HCT116 (cell line): ENCODE measurements around the gene SURF6. TPM values are rescaled to one million over a fixed set of nuclear protein-coding genes. Genes with fewer than 3 reads are reported as not detected.

Source experiments
- ATAC-seq: fragments of 200-7000 bp; cut with Tn5 transposase; 2 replicates; pipeline ENCODE4 v1.9.1; 2020; ENCODE audit warnings: mild to moderate bottlenecking, moderate library complexity
- BruUV-seq: library from RNA; stranded (reverse); fragments of 400-500 nt; replicated peaks from 2 replicates; lab custom pipeline; 2021; lab: Mats Ljungman, UMichigan
- CTCF ChIA-PET: fragments of 300-600 bp; sonication (Branson Sonifier 250); formaldehyde crosslinking; loops from one replicate; lab custom pipeline; 2021; ENCODE audit warnings: antibody characterized with exemption; lab: Charles Lee
- POLR2A ChIA-PET: fragments of 300-600, 350-600 bp; sonication (Branson Sonifier 250); formaldehyde crosslinking; loops from one replicate; lab custom pipeline; 2021; ENCODE audit warnings: antibody characterized with exemption; lab: Charles Lee
- RAD21 ChIA-PET, 2 experiments: fragments of 300-600 bp; sonication (Branson Sonifier 250); formaldehyde crosslinking; loops; one replicate each; lab custom pipeline; 2023; ENCODE audit warnings: low total read pairs in 2 of 2; ENCODE audit not compliant: uncharacterized antibody in 2 of 2, unreplicated experiment in 2 of 2, low non-redundant PET in 1 of 2; lab: Charles Lee
- DNase-seq: peaks from one replicate; pipeline ENCODE4 v3.0.0-alpha.2; 2010; ENCODE audit warnings: low read depth, low spot score
- H2AFZ ChIP-seq: fragments of 200-600 bp; shearing (Covaris generic), sonication (generic); 2 replicates; pipeline ENCODE4 v1.6.1; 2017; ENCODE audit warnings: low read depth, mixed run types, mixed read lengths, antibody characterized with exemption, low read length; ENCODE audit not compliant: poor library complexity, severe bottlenecking
- H3K27ac ChIP-seq: 2 replicates; pipeline ENCODE4 v1.5.1; 2012; ENCODE audit warnings: low read depth, low read length
- H3K27me3 ChIP-seq: fragments of 200-600 bp; sonication (generic); 2 replicates; pipeline ENCODE4 v1.6.1; 2016; ENCODE audit warnings: mixed run types, low read length, mixed read lengths; ENCODE audit not compliant: insufficient read depth
- H3K36me3 ChIP-seq, 2 experiments: fragments of 200-500 bp in 1 of 2; fragments of 200-600 bp in 1 of 2; sonication (Bioruptor generic) in 1 of 2; sonication (generic) in 1 of 2; 2 replicates each; pipeline versions ENCODE4 v1.5.1 to v1.6.1; 2014 to 2016; ENCODE audit warnings: low read length in 2 of 2, inconsistent platforms in 1 of 2, mixed read lengths in 1 of 2, mixed run types in 1 of 2; ENCODE audit not compliant: insufficient read depth in 2 of 2, control insufficient read depth in 1 of 2
- H3K4me1 ChIP-seq, 2 experiments: fragments of 200-600 bp in 1 of 2; sonication (generic) in 1 of 2; 2 replicates each; pipeline versions ENCODE4 v1.5.1 to v1.6.1; 2012 to 2017; ENCODE audit warnings: low read length in 2 of 2, inconsistent platforms in 1 of 2, mild to moderate bottlenecking in 1 of 2, mixed read lengths in 1 of 2, mixed run types in 1 of 2, moderate library complexity in 1 of 2; ENCODE audit not compliant: insufficient read depth in 2 of 2, control insufficient read depth in 1 of 2
- H3K4me2 ChIP-seq: fragments of 200-600 bp; sonication (generic); 2 replicates; pipeline ENCODE4 v1.6.1; 2017; ENCODE audit warnings: mixed run types, low read length, mixed read lengths
- H3K4me3 ChIP-seq, 2 experiments: fragments of 200-600 bp in 1 of 2; sonication (generic) in 1 of 2; replicated peaks in 1 of 2; 2 replicates each; pipeline ENCODE4 v1.5.1; 2011 to 2016; ENCODE audit warnings: low read length in 2 of 2, control low read depth in 1 of 2, low read depth in 1 of 2, mild to moderate bottlenecking in 1 of 2, mixed read lengths in 1 of 2, mixed run types in 1 of 2
- H3K79me2 ChIP-seq: fragments of 200-600 bp; sonication (generic); 2 replicates; pipeline ENCODE4 v1.6.1; 2017; ENCODE audit warnings: mild to moderate bottlenecking, mixed run types, low read length, moderate library complexity, mixed read lengths; ENCODE audit not compliant: insufficient read depth
- H3K9ac ChIP-seq: fragments of 200-600 bp; sonication (generic); 2 replicates; pipeline ENCODE4 v1.6.1; 2016; ENCODE audit warnings: low read length, mixed read lengths
- H3K9me2 ChIP-seq: fragments of 200-600 bp; sonication (generic), shearing (Covaris generic); 2 replicates; pipeline ENCODE4 v1.6.1; 2017; ENCODE audit warnings: mixed run types, mild to moderate bottlenecking, moderate library complexity; ENCODE audit not compliant: insufficient read depth
- H3K9me3 ChIP-seq, 2 experiments: fragments of 200-500 bp in 1 of 2; fragments of 200-600 bp in 1 of 2; sonication (Bioruptor generic) in 1 of 2; sonication (generic) in 1 of 2; 2 replicates each; pipeline ENCODE4 v1.6.1; 2014 to 2017; ENCODE audit warnings: low read length in 2 of 2, mixed read lengths in 2 of 2, inconsistent platforms in 1 of 2, low read depth in 1 of 2, mild to moderate bottlenecking in 1 of 2, mixed run types in 1 of 2, moderate library complexity in 1 of 2; ENCODE audit not compliant: control insufficient read depth in 1 of 2, insufficient read depth in 1 of 2
- H4K20me1 ChIP-seq: fragments of 200-600 bp; sonication (generic), shearing (Covaris generic); 2 replicates; pipeline ENCODE4 v1.6.1; 2017; ENCODE audit warnings: mixed run types, mild to moderate bottlenecking, moderate library complexity; ENCODE audit not compliant: insufficient read depth
- ELF1 ChIP-seq: IDR thresholded peaks from 2 replicates; pipeline ENCODE4 v1.6.1; 2012; ENCODE audit warnings: low read depth, borderline replicate concordance
- JUND ChIP-seq: IDR thresholded peaks from 2 replicates; pipeline ENCODE4 v1.6.1; 2012
- POLR2A ChIP-seq: IDR thresholded peaks from 2 replicates; pipeline ENCODE4 v1.7.0; 2011; ENCODE audit warnings: borderline replicate concordance; ENCODE audit not compliant: insufficient read depth, insufficient read length; ENCODE audit errors: extremely low read depth
- POLR2AphosphoS5 ChIP-seq: IDR thresholded peaks from 2 replicates; pipeline ENCODE4 v1.6.1; 2011; ENCODE audit warnings: mild to moderate bottlenecking, low read depth, low read length, moderate library complexity
- SP1 ChIP-seq: IDR thresholded peaks from 2 replicates; pipeline ENCODE4 v1.6.1; 2012; ENCODE audit warnings: low read depth
- SRF ChIP-seq: IDR thresholded peaks from 2 replicates; pipeline ENCODE4 v1.6.1; 2012; ENCODE audit warnings: low read depth
- TCF7L2 ChIP-seq: IDR thresholded peaks from 2 replicates; pipeline ENCODE4 v1.7.0; 2011; ENCODE audit warnings: borderline replicate concordance, inconsistent platforms; ENCODE audit not compliant: insufficient read depth, insufficient read length; ENCODE audit errors: extremely low read depth
- YY1 ChIP-seq: IDR thresholded peaks from 2 replicates; pipeline ENCODE4 v1.6.1; 2011; ENCODE audit warnings: low read length, low read depth, moderate library complexity, mild to moderate bottlenecking; ENCODE audit not compliant: insufficient replicate concordance; ENCODE audit errors: extremely low read depth
- intact Hi-C: fragments of 100-400 bp; cut with micrococcal nuclease; formaldehyde crosslinking; loops from 2 replicates; pipeline ENCODE4 v1.10.0; 2022
- total RNA-seq: library from RNA; stranded (reverse); gene quantifications from one replicate; pipeline ENCODE4 v1.2.1, GENCODE V29; 2021; ENCODE audit not compliant: unreplicated experiment
- TF ChIP-seq, protein P1 (sequence below), 3 experiments: fragments of 200-600 bp in 1 of 3; sonication (generic) in 1 of 3; IDR thresholded peaks in 2 of 3; conservative IDR thresholded peaks in 1 of 3; 2 replicates each; pipeline ENCODE4 v1.5.1; 2012 to 2017; ENCODE audit warnings: low read depth in 2 of 3, low read length in 2 of 3, antibody characterized with exemption in 1 of 3, borderline replicate concordance in 1 of 3, control low read depth in 1 of 3, mild to moderate bottlenecking in 1 of 3, mixed read lengths in 1 of 3, mixed run types in 1 of 3, moderate library complexity in 1 of 3; ENCODE audit not compliant: insufficient read depth in 1 of 3
- TF ChIP-seq, protein P2 (sequence below): IDR thresholded peaks from 2 replicates; pipeline ENCODE4 v1.6.1; 2012

Gene SURF6
- total RNA-seq, 1 experiment from 2014 or later = 30.1 TPM

DNA sequence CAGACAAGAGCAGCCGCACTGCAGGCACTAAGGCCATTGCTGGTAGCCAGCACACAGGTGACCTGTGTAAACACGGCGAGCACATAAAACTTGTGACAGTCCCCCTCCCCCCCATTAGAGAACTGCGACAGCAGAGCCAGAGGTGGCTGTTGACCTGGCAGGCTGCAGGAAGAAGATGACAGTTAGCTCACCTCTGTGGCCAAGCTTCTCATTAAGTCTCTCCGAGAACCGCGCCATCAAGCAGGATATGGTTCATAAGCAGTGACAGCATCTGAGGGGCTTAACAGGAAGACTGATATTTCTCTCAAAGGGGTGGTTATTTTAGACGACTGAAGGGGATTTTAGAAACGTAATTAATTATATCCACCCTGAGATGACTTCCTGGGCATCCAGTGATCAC, 34.7 kb upstream of the SURF6 start:
- Histone ChIP-seq H3K36me3 (peaks cover 23 to 45% of the 10 kb centered on the region in 2 experiments; a peak in 3 of 4 replicates), H3K4me2 (no peak overlapping the region), H4K20me1 (peaks cover 9% of the 10 kb centered on the region; the same call in 1 of the 2 replicates), H3K79me2 (peaks cover 97% of the 10 kb centered on the region), H3K9me2 (no peaks in the 10 kb centered on the region), H3K27ac (no peak overlapping the region), H3K27me3 (no peaks in the 10 kb centered on the region), H2AFZ (no peak overlapping the region), H3K9ac (no peak overlapping the region), H3K4me1 (peaks cover 5% of the 10 kb centered on the region in 2 experiments; a peak in 2 of 4 replicates), H3K4me3 (no peak overlapping the region), H3K9me3 (no peaks in the 10 kb centered on the region)
- RAD21 ChIA-PET = interaction anchor here in 1 of 2 experiments (0.6 kb wide), 1 partner anchor 89 kb away, joined by 4 read pairs; the partner anchor contains the start of gene CACFD1
- ATAC-seq (no peak), DNase-seq (no peak)
- no peak for TF ChIP-seq YY1
- TF ChIP-seq JUND = no peak
- TF ChIP-seq, protein P1, sequence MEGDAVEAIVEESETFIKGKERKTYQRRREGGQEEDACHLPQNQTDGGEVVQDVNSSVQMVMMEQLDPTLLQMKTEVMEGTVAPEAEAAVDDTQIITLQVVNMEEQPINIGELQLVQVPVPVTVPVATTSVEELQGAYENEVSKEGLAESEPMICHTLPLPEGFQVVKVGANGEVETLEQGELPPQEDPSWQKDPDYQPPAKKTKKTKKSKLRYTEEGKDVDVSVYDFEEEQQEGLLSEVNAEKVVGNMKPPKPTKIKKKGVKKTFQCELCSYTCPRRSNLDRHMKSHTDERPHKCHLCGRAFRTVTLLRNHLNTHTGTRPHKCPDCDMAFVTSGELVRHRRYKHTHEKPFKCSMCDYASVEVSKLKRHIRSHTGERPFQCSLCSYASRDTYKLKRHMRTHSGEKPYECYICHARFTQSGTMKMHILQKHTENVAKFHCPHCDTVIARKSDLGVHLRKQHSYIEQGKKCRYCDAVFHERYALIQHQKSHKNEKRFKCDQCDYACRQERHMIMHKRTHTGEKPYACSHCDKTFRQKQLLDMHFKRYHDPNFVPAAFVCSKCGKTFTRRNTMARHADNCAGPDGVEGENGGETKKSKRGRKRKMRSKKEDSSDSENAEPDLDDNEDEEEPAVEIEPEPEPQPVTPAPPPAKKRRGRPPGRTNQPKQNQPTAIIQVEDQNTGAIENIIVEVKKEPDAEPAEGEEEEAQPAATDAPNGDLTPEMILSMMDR (IDR thresholded peaks at IDR 0.05 in 2 of 3, conservative IDR thresholded peaks at IDR 0.05 in 1 of 3; ENCODE audit: borderline replicate concordance in 1 of 3, insufficient read depth in 1 of 3, low read depth in 2 of 3, low read length in 2 of 3) = no peak
- no peak for TF ChIP-seq ELF1
- TF ChIP-seq, protein P2, sequence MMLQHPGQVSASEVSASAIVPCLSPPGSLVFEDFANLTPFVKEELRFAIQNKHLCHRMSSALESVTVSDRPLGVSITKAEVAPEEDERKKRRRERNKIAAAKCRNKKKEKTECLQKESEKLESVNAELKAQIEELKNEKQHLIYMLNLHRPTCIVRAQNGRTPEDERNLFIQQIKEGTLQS = no peak
- no peak for TF ChIP-seq TCF7L2
- no peak for TF ChIP-seq SRF
- TF ChIP-seq SP1 = no peak
- no peak for TF ChIP-seq POLR2AphosphoS5
- TF ChIP-seq POLR2A = no peak
- POLR2A ChIA-PET = interaction anchor here (0.6 kb wide), 1 partner anchor 728 kb away, joined by 3 read pairs; no protein-coding TSS in a partner anchor
- intact Hi-C loops = no loop called here
- CTCF ChIA-PET = no interaction called here
- BruUV-seq = no TSS peak
